ENCODE data around the gene ACADM.
"Not testable (repeated sequence)": the region's sequence is repeated elsewhere in the genome, so short reads cannot be mapped to it uniquely, and the experiment has no call there.

Gene ACADM

GRCh38 chr1:75796376-75797272, 72.1 kb downstream of the ACADM start, which contains the start of gene MSH4:
MSH4 (plus strand) TSS chr1:75796882; CDS start chr1:75796986, 104 bp downstream.
- DNase-seq: no peak

DNA sequence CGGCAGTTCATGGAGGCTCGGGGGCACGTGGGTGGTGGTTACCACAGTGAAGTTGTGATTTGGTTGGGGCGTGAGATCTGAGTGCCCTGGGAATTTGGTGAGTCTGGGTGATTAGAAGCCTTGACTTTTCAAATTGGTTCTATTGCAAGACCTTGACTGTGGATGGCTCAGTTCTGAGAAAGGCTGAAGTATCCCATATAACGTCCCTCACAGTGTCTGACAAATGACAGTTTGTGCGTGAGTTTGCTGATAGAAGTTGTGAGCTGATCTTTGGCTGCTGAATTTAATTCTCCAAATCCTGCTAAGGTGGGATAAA, 72.7 kb downstream of the ACADM start:
- DNase-seq: no peak

DNA sequence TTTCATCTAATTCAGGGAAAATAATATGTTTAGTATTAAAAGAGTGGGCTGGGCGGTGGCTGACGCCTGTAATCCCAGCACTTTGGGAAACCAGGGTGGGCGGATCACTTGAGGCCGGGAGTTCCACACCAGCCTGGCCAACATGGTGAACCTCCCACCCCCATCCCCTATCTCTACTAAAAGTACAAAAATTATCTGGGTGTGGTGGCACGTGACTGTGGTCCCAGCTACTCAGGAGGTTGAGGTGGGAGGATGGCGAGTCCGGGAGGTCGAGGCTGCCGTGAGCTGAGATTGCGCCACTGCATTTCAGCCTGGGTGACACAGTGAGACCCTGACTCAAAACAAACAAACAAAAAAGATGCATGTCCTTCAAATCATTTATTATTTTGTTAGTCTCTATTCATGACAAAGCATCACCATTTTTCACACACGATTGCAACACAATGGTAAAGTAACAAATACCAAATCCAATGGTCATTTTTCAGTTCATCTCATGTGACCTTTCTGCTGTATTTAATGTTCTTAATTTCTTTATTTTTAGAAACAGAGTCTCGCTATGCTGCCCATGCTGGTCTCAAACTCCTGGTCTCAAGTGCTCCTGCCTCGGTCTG, 73.2 kb downstream of the ACADM start:
- no peak for DNase-seq

GRCh38 chr1:75801480-75801879, 77.0 kb downstream of the ACADM start:
- DNase-seq: not testable (repeated sequence)

DNA sequence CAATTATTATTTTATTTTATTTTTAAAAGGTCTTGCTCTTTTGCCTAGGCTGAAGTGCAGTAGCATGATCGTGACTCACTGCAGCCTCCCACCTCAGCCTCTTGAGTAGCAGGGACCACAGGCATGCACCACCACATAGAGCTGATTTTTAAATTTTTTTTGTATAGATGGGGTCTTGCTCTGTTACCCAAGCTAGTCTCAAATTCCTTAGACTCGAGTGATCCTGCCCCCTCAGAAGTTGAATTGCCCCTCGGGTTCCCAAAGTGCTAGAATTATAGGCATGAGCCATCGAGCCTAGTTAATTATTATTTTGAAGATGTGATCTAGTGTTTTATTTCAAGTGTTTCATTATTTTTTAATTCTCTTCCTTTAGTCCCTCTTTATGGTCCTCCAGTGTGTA, 84.4 kb downstream of the ACADM start:
- DNase-seq: no peak

DNA sequence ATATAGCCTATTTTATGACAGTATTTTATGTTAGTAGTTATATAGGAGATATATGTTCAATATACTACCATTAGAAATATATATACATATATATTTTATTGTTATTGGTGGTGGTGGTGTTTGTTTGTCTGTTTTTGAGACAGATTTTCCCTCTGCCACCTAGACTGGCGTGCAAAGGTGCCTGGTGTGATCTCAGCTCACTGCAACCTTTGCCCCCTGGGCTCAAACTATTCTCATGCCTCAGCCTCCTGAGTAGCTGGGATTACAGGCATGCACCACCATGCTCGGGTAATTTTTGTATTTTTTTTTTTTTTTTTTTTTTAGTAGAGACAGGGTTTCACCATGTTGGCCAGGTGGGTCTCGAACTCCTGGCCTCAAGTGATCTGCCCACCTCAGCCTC, 85.6 kb downstream of the ACADM start:
- not testable (repeated sequence) for DNase-seq

GRCh38 chr1:75811211-75811981, 86.9 kb downstream of the ACADM start:
- DNase-seq: no peak

DNA sequence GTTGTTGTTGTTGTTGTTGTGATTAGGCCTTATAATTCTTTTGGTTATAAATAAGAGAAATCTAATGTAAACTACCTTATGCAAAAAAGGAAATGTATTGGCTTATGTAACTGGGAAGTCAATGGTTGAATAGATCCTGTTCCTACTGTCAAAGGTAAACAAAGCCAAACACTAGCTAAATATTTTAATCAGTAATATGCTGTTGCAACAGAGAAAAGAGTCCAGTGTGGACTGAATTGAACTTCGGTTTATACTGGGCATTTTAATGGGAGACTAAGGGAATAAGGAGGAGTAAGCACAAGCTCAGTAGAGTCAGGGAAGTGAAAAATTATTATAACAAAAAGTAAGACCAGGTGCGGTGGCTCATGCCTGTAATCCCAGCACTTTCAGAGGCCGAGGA, 87.6 kb downstream of the ACADM start:
- no peak for DNase-seq

Measured in DMS153 (cell line).